Parathyroid adenoma (tissue), 2 donors: ENCODE data around the gene MID2.
"Not testable (repeated sequence)": the region's sequence is repeated elsewhere in the genome, so short reads cannot be mapped to it uniquely, and the experiment has no call there.

Source experiments
- H2AFZ ChIP-seq: fragments of 300-600 bp; sonication (generic); one replicate; pipeline ENCODE4 v1.7.0; 2017; ENCODE audit warnings: antibody characterized with exemption, mild to moderate bottlenecking
- H3K27ac ChIP-seq: fragments of 300-600 bp; sonication (generic); one replicate; pipeline ENCODE4 v1.7.0; 2017
- H3K27me3 ChIP-seq: fragments of 300-600 bp; sonication (generic); one replicate; pipeline ENCODE4 v1.7.0; 2017; ENCODE audit warnings: low read length; ENCODE audit not compliant: control insufficient read depth, insufficient read depth
- H3K36me3 ChIP-seq: fragments of 300-600 bp; sonication (generic); one replicate; pipeline ENCODE4 v1.7.0; 2017; ENCODE audit warnings: low read length; ENCODE audit not compliant: control insufficient read depth, insufficient read depth
- H3K4me1 ChIP-seq: fragments of 300-600 bp; sonication (generic); one replicate; pipeline ENCODE4 v1.7.0; 2017; ENCODE audit warnings: control low read depth
- H3K4me2 ChIP-seq: fragments of 300-600 bp; sonication (generic); one replicate; pipeline ENCODE4 v1.7.0; 2017; ENCODE audit warnings: low read length
- H3K4me3 ChIP-seq: fragments of 300-600 bp; sonication (generic); one replicate; pipeline ENCODE4 v1.7.0; 2017; ENCODE audit warnings: low read depth, low read length
- H3K79me2 ChIP-seq: fragments of 300-600 bp; sonication (generic); one replicate; pipeline ENCODE4 v1.7.0; 2017; ENCODE audit warnings: control low read depth
- H3K9ac ChIP-seq: fragments of 300-600 bp; sonication (generic); one replicate; pipeline ENCODE4 v1.7.0; 2017; ENCODE audit warnings: mild to moderate bottlenecking
- H3K9me3 ChIP-seq: fragments of 300-600 bp; sonication (generic); one replicate; pipeline ENCODE4 v1.7.0; 2017; ENCODE audit warnings: low read length; ENCODE audit not compliant: control insufficient read depth
- TF ChIP-seq, protein P1 (sequence below): fragments of 300-600 bp; sonication (generic); IDR thresholded peaks from one replicate; pipeline ENCODE4 v1.7.0; 2017; ENCODE audit warnings: antibody characterized with exemption, mild to moderate bottlenecking
- donor health status: primary hyperparathyroidism.

MID2 gene

DNA sequence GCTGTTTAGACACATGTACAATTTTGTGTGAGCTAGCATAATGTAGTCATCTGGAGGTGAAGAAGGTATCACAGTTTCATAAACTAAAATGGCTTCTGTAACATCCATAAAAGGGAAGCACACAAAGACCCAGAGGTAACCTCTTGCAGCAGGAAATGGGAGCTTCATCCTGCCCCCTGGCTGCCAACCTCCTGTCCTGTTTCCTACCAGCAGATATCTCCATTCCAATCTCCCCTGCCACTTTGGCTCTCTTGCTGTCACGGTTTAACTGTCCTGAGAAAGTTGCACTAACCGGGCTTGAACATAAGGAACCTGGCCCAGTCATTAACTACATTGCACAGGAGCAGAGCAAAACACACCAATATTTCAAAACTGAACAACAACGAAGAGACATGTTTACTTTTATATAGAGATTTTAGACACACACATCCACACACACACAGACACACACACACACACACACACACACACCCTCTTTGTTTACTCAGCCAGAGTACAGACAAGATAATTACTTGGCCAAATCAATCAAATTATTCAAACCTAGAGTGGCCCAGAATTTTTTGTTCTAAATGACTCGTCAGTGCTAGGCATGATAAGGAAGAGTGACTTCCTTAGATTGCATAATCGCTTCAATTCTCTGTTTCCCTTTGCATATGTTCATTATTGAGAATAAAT is 24.2 kb downstream of the MID2 start:
- Histone ChIP-seq H3K36me3 (no peaks in the 10 kb centered on the region), H3K27me3 (no peaks in the 10 kb centered on the region), H3K4me2 (no peak overlapping the region), H3K4me3 (no peak overlapping the region), H3K27ac (no peak overlapping the region), H3K9ac (no peak overlapping the region), H3K79me2 (no peaks in the 10 kb centered on the region), H3K4me1 (no peaks in the 10 kb centered on the region), H2AFZ (no peak overlapping the region), H3K9me3 (no peaks in the 10 kb centered on the region)
- TF ChIP-seq, protein P1, sequence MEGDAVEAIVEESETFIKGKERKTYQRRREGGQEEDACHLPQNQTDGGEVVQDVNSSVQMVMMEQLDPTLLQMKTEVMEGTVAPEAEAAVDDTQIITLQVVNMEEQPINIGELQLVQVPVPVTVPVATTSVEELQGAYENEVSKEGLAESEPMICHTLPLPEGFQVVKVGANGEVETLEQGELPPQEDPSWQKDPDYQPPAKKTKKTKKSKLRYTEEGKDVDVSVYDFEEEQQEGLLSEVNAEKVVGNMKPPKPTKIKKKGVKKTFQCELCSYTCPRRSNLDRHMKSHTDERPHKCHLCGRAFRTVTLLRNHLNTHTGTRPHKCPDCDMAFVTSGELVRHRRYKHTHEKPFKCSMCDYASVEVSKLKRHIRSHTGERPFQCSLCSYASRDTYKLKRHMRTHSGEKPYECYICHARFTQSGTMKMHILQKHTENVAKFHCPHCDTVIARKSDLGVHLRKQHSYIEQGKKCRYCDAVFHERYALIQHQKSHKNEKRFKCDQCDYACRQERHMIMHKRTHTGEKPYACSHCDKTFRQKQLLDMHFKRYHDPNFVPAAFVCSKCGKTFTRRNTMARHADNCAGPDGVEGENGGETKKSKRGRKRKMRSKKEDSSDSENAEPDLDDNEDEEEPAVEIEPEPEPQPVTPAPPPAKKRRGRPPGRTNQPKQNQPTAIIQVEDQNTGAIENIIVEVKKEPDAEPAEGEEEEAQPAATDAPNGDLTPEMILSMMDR = no peak

DNA sequence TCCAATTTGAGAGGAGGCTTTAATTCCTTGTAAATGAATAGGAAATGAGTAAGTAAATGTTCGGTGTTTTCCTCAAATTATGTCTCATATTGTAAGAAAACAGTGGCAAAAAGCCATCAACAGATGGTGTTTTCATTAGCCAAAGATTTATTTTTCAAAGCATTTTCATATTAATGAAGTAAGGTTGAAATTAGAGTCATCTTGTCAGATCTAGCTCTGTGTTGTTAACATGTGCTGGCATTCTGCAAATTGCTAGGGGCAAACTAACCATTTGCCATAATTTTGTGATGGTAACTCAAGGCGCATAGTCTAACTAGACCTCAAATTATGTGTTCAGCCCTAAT is 24.7 kb downstream of the MID2 start:
- TF ChIP-seq, protein P1 = no peak
- Histone ChIP-seq H3K79me2 (no peaks in the 10 kb centered on the region), H3K4me1 (no peaks in the 10 kb centered on the region), H3K9ac (no peak overlapping the region), H3K36me3 (no peaks in the 10 kb centered on the region), H3K4me3 (no peak overlapping the region), H3K9me3 (no peaks in the 10 kb centered on the region), H3K4me2 (no peak overlapping the region), H2AFZ (no peak overlapping the region), H3K27me3 (no peaks in the 10 kb centered on the region), H3K27ac (no peak overlapping the region)

DNA sequence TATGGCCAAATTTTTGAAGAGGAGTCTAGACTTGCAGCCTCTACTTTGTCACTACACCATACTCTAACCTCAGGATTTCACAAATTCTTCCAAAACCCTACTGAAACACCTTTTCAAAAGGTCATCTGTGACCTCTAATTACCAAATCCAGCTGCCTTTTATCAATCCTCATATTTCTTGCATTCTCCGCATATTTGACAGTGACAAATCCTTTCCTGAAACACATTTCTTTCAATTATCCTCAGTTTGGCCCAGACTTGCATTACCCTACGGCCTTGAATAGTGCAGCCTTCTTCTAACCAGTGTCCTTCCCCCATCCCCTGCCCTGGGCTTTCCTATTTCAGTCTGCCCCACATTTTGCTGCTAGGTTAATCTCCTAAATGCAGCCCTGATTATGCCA is 25.5 kb downstream of the MID2 start:
- TF ChIP-seq, protein P1 = no peak
- no peaks in the 10 kb centered on the region for H3K27me3 ChIP-seq

DNA sequence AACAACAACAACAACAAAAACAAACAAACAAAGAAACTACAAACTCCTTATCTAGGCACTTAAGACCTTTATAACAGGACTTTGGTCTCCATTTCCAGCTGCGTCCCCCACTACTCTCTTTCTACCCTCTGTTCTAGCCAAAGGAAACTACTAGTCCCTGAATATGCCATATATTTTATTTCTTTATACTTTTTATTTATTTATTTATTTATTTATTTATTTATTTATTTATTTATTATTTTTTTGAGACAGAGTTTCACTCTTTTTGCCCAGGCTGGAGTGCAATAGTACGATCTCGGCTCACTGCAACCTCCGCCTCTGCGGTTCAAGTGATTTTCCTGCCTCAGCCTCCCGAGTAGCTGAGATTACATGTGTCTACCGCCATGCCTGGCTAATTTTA is 26.0 kb downstream of the MID2 start:
- not testable (repeated sequence) for H3K4me2 ChIP-seq, H3K9me3 ChIP-seq, H3K36me3 ChIP-seq, H2AFZ ChIP-seq, H3K9ac ChIP-seq, H3K79me2 ChIP-seq, H3K4me1 ChIP-seq, H3K4me3 ChIP-seq, H3K27me3 ChIP-seq, H3K27ac ChIP-seq

More for the DNA sequence above, 25.5 kb downstream of the MID2 start:
- H3K9ac ChIP-seq = no peak overlapping the region
- no peak overlapping the region for H2AFZ ChIP-seq
- no peaks in the 10 kb centered on the region for H3K79me2 ChIP-seq
- H3K4me3 ChIP-seq = no peak overlapping the region
- H3K9me3 ChIP-seq = no peaks in the 10 kb centered on the region
- no peaks in the 10 kb centered on the region for H3K36me3 ChIP-seq
- no peak overlapping the region for H3K27ac ChIP-seq
- no peak overlapping the region for H3K4me2 ChIP-seq
- H3K4me1 ChIP-seq = no peaks in the 10 kb centered on the region

DNA sequence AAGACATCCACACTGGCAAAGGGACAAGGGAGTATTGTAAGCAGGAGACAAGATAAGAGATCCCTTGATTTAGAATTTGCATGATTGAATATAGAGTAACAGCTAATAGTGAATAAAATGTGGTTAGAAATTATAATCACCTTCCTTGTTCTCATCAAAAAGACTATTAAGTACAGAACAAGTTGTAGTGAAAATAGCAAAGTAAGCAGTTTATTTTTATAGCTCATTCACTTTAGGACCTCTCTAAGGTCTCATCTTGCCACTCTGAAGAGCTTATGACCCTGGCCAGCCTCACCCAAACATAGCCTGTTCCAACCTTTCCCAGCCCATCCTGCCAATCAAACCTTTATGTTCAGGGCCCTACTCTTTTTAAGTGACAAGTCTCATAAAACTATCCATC is 30.6 kb downstream of the MID2 start:
- Histone ChIP-seq H3K9ac (no peak overlapping the region), H3K27ac (no peak overlapping the region), H3K27me3 (no peaks in the 10 kb centered on the region), H3K4me2 (no peak overlapping the region), H3K79me2 (no peaks in the 10 kb centered on the region), H2AFZ (no peak overlapping the region), H3K4me1 (no peaks in the 10 kb centered on the region), H3K9me3 (no peaks in the 10 kb centered on the region), H3K4me3 (no peak overlapping the region), H3K36me3 (no peaks in the 10 kb centered on the region)
- TF ChIP-seq, protein P1 = no peak

DNA sequence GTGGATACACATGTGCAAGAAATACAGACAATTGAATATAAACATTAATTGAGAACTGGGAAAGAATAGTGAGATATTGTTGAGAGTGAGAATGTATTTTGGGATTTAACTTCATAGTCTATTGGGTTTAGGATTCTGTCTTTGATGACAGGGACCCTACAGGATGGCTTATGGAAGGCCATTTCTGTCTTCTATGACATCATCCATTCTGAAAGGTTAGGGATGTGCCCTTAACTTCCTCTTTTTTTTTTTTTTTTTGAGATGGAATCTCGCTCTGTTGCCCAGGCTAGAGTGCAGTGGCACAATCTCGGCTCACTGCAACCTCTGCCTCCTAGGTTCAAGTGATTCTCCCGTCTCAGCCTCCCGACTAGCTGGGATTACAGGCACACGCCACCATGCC is 31.4 kb downstream of the MID2 start:
- not testable (repeated sequence) for H3K9ac ChIP-seq, H3K79me2 ChIP-seq, H3K4me2 ChIP-seq, H3K27me3 ChIP-seq, H2AFZ ChIP-seq, H3K9me3 ChIP-seq, H3K27ac ChIP-seq, H3K4me1 ChIP-seq, H3K4me3 ChIP-seq, H3K36me3 ChIP-seq
